ENCODE results near the gene ZNF787.

GRCh38 chr19:56167064-56167578 lies 46.0 kb upstream of the ZNF787 start:
- TF ChIP-seq ZNF565 (CRISPR knock-in tag; conservative IDR thresholded peaks at IDR 0.05; ENCODE audit: low read depth): no peak
- TF ChIP-seq PATZ1 (CRISPR knock-in tag; IDR thresholded peaks at IDR 0.05; ENCODE audit: borderline replicate concordance): no peak
- TF ChIP-seq CSRNP3 (CRISPR knock-in tag; IDR thresholded peaks at IDR 0.05): no peak
- TF ChIP-seq ZNF8 (CRISPR knock-in tag; IDR thresholded peaks at IDR 0.05): no peak
- no peak for TF ChIP-seq ZFP30 (CRISPR knock-in tag; IDR thresholded peaks at IDR 0.05)

Measured in SK-N-SH treated with all-trans-retinoic acid at 6 μM for 48 hours (cell line).